Uterus (tissue), 2 donors: ENCODE measurements around the gene CCDC137.

ENCODE experiments used
- CTCF ChIP-seq, 4 experiments: fragments of 200-600 bp in 2 of 4; fragments of 450-650 bp in 2 of 4; sonication (generic) in 2 of 4; IDR thresholded peaks; one replicate each; pipeline ENCODE4 v1.5.1; 2016 to 2019; ENCODE audit warnings: antibody characterized with exemption in 4 of 4, mild to moderate bottlenecking in 2 of 4, moderate library complexity in 1 of 4
- POLR2A ChIP-seq, 2 donors: fragments of 450-650 bp; IDR thresholded peaks; one replicate each; pipeline ENCODE4 v1.6.1; 2016; ENCODE audit warnings: antibody characterized with exemption in 2 of 2, mild to moderate bottlenecking in 1 of 2, moderate library complexity in 1 of 2

GRCh38 chr17:81710514-81711308, 44.2 kb downstream of the CCDC137 start:
- TF ChIP-seq CTCF (IDR thresholded peaks at IDR 0.05): no peak
- TF ChIP-seq POLR2A (IDR thresholded peaks at IDR 0.05): no peak
